Inflammatory macrophage treated with lipopolysaccharide for 4 hours (primary cell): Measurements from ENCODE around the gene PREX1.

Experiments used
- DNase-seq: peaks from one replicate; pipeline ENCODE4 v3.0.0-alpha.2; 2020

The PREX1 gene

GRCh38 chr20:48711696-48712464 is 115.9 kb downstream of the PREX1 start:
- DNase-seq, result no peak

- DNase-seq, result no peak
These were observed 116.8 kb downstream of the PREX1 start for GRCh38 chr20:48711044-48711428.

GRCh38 chr20:48710341-48711043 is 117.3 kb downstream of the PREX1 start:
- no peak for DNase-seq

- DNase-seq, result no peak
These were observed 118.1 kb downstream of the PREX1 start for GRCh38 chr20:48709744-48710143.

- DNase-seq, result no peak
These were observed 118.6 kb downstream of the PREX1 start for GRCh38 chr20:48709058-48709691.

GRCh38 chr20:48708630-48709029 is 119.2 kb downstream of the PREX1 start:
- DNase-seq, result no peak

GRCh38 chr20:48708116-48708515 is 119.7 kb downstream of the PREX1 start:
- no peak for DNase-seq

GRCh38 chr20:48706710-48707365 is 121.0 kb downstream of the PREX1 start:
- DNase-seq, result no peak

GRCh38 chr20:48706116-48706656 is 121.6 kb downstream of the PREX1 start:
- DNase-seq, result no peak

GRCh38 chr20:48705240-48706115 is 122.3 kb downstream of the PREX1 start:
- no peak for DNase-seq

- no peak for DNase-seq
These were observed 123.0 kb downstream of the PREX1 start for GRCh38 chr20:48704761-48705160.

GRCh38 chr20:48703511-48704219 is 124.1 kb downstream of the PREX1 start:
- DNase-seq, result no peak

- no peak for DNase-seq
These were observed 124.7 kb downstream of the PREX1 start for GRCh38 chr20:48703107-48703506.

GRCh38 chr20:48702455-48702913 is 125.3 kb downstream of the PREX1 start:
- no peak for DNase-seq

- DNase-seq, result no peak
These were observed 126.1 kb downstream of the PREX1 start for GRCh38 chr20:48701702-48702101.

- no peak for DNase-seq
These were observed 129.1 kb downstream of the PREX1 start for GRCh38 chr20:48698507-48699267.

- DNase-seq, result no peak
These were observed 129.8 kb downstream of the PREX1 start for GRCh38 chr20:48697845-48698491.

GRCh38 chr20:48696671-48697070 is 131.1 kb downstream of the PREX1 start:
- no peak for DNase-seq

GRCh38 chr20:48695738-48696137 is 132.1 kb downstream of the PREX1 start:
- no peak for DNase-seq

- DNase-seq, result no peak
These were observed 132.5 kb downstream of the PREX1 start for GRCh38 chr20:48695255-48695654.
